H1 (cell line): ENCODE data around the gene OSMR. TPM values are rescaled to one million over a fixed set of nuclear protein-coding genes. Genes with fewer than 3 reads are reported as not detected.

Source experiments
- CTCF ChIA-PET: fragments of 300-600 bp; sonication (Branson Sonifier 250); formaldehyde crosslinking; loops from one replicate; lab custom pipeline; 2021; ENCODE audit not compliant: partially characterized antibody; lab: Charles Lee
- POLR2A ChIA-PET: fragments of 300-600 bp; sonication (Branson Sonifier 250); formaldehyde crosslinking; loops from one replicate; lab custom pipeline; 2021; ENCODE audit warnings: inconsistent platforms; ENCODE audit not compliant: partially characterized antibody; lab: Charles Lee
- DNase-seq, 2 experiments: peaks; one replicate each; pipeline versions ENCODE4 v3.0.0 to v3.0.0-alpha.2; 2010 to 2022; ENCODE audit warnings: low spot score in 2 of 2, low read depth in 1 of 2, mixed read lengths in 1 of 2
- FAIRE-seq: peaks from 2 replicates; lab custom pipeline; 2011; peaks lifted over from hg19 to GRCh38; lab: Jason Lieb, UNC
- H2AFZ ChIP-seq: 2 replicates; pipeline ENCODE4 v1.8.1; 2012; ENCODE audit warnings: low read length, inconsistent platforms
- H2AK5ac ChIP-seq: 2 replicates; pipeline ENCODE4 v1.6.1; 2013; ENCODE audit warnings: low read depth, low read length
- H2BK120ac ChIP-seq: replicated peaks from 2 replicates; pipeline ENCODE3; 2013; ENCODE audit warnings: low read depth, low read length, inconsistent platforms
- H2BK12ac ChIP-seq: 2 replicates; pipeline ENCODE4 v1.6.1; 2013; ENCODE audit warnings: low read depth, low read length
- H2BK15ac ChIP-seq: 2 replicates; pipeline ENCODE4 v1.6.1; 2013; ENCODE audit warnings: low read length
- H2BK20ac ChIP-seq: 2 replicates; pipeline ENCODE4 v1.6.1; 2013; ENCODE audit warnings: low read length
- H2BK5ac ChIP-seq: 2 replicates; pipeline ENCODE4 v1.6.1; 2013; ENCODE audit warnings: low read depth, low read length
- H3K14ac ChIP-seq: 2 replicates; pipeline ENCODE4 v1.6.1; 2013; ENCODE audit warnings: inconsistent platforms; ENCODE audit not compliant: insufficient read length
- H3K18ac ChIP-seq: 2 replicates; pipeline ENCODE4 v1.6.1; 2013; ENCODE audit warnings: low read length; ENCODE audit errors: extremely low read depth
- H3K23ac ChIP-seq: 2 replicates; pipeline ENCODE4 v1.6.1; 2013; ENCODE audit warnings: inconsistent platforms; ENCODE audit not compliant: insufficient read length
- H3K23me2 ChIP-seq: 2 replicates; pipeline ENCODE4 v1.6.1; 2013; ENCODE audit warnings: low read depth, low read length
- H3K27ac ChIP-seq: 2 replicates; pipeline ENCODE4 v1.6.1; 2011; ENCODE audit warnings: low read depth, low read length, inconsistent platforms
- H3K27me3 ChIP-seq, 4 experiments: replicated peaks in 1 of 4; 1 replicate in 1 of 4; 2 replicates in 3 of 4; pipeline versions ENCODE4 v1.6.1 to v1.8.1; 2011 to 2013; ENCODE audit warnings: low read length in 3 of 4, mild to moderate bottlenecking in 3 of 4, inconsistent platforms in 2 of 4, mixed read lengths in 2 of 4, moderate library complexity in 1 of 4; ENCODE audit not compliant: control insufficient read depth in 3 of 4, insufficient read depth in 3 of 4; ENCODE audit errors: extremely low read depth in 1 of 4
- H3K36me3 ChIP-seq, 4 experiments: 2 replicates each; pipeline versions ENCODE4 v1.6.1 to v1.8.1; 2011 to 2013; ENCODE audit warnings: mild to moderate bottlenecking in 4 of 4, low read length in 3 of 4, moderate library complexity in 2 of 4, control low read depth in 1 of 4, inconsistent platforms in 1 of 4; ENCODE audit not compliant: insufficient read depth in 4 of 4, control insufficient read depth in 2 of 4
- H3K4ac ChIP-seq: replicated peaks from 2 replicates; pipeline ENCODE3; 2013; ENCODE audit warnings: low read length, low read depth, mixed read lengths, inconsistent platforms; ENCODE audit not compliant: insufficient read length
- H3K4me1 ChIP-seq, 4 experiments: replicated peaks in 1 of 4; 1 replicate in 1 of 4; 2 replicates in 3 of 4; pipeline versions ENCODE4 v1.6.1 to v1.8.1; 2011 to 2013; ENCODE audit warnings: low read length in 3 of 4, inconsistent platforms in 2 of 4, mixed read lengths in 1 of 4; ENCODE audit not compliant: insufficient read depth in 4 of 4, control insufficient read depth in 3 of 4
- H3K4me2 ChIP-seq, 2 experiments: 2 replicates each; pipeline versions ENCODE4 v1.6.1 to v1.8.1; 2011 to 2013; ENCODE audit warnings: low read depth in 2 of 2, low read length in 2 of 2, control low read depth in 1 of 2, inconsistent platforms in 1 of 2, mild to moderate bottlenecking in 1 of 2; ENCODE audit not compliant: insufficient read depth in 1 of 2
- H3K4me3 ChIP-seq, 4 experiments: fragments of 200-600, 300-600 bp in 1 of 4; sonication (generic), shearing (Covaris generic), sonication (Bioruptor Twin) in 1 of 4; 2 replicates each; pipeline versions ENCODE4 v1.5.1 to v1.8.1; 2011 to 2016; ENCODE audit warnings: low read length in 4 of 4, low read depth in 3 of 4, control low read depth in 2 of 4, inconsistent platforms in 2 of 4, mild to moderate bottlenecking in 2 of 4, mixed read lengths in 1 of 4, moderate library complexity in 1 of 4; ENCODE audit not compliant: insufficient read depth in 2 of 4; ENCODE audit errors: extremely low read depth in 1 of 4
- H3K56ac ChIP-seq: replicated peaks from 2 replicates; pipeline ENCODE3; 2013; ENCODE audit warnings: low read depth, mild to moderate bottlenecking, mixed read lengths, low read length, inconsistent platforms; ENCODE audit not compliant: insufficient read length
- H3K79me1 ChIP-seq: 2 replicates; pipeline ENCODE4 v1.6.1; 2013; ENCODE audit warnings: low read depth, low read length, control low read depth
- H3K79me2 ChIP-seq, 2 experiments: 2 replicates each; pipeline versions ENCODE4 v1.6.1 to v1.8.1; 2012 to 2013; ENCODE audit warnings: low read length in 2 of 2, mild to moderate bottlenecking in 2 of 2, inconsistent platforms in 1 of 2; ENCODE audit not compliant: insufficient read depth in 2 of 2, control insufficient read depth in 1 of 2
- H3K9ac ChIP-seq, 4 experiments: replicated peaks in 1 of 4; 1 replicate in 1 of 4; 2 replicates in 3 of 4; pipeline versions ENCODE4 v1.6.1 to v1.8.1; 2011 to 2013; ENCODE audit warnings: low read depth in 3 of 4, low read length in 3 of 4, control low read depth in 2 of 4, mild to moderate bottlenecking in 2 of 4, moderate library complexity in 2 of 4, inconsistent platforms in 1 of 4; ENCODE audit errors: extremely low read depth in 1 of 4
- H3K9me3 ChIP-seq, 2 experiments: 2 replicates each; pipeline versions ENCODE4 v1.6.1 to v1.8.1; 2012 to 2013; ENCODE audit warnings: mild to moderate bottlenecking in 2 of 2, moderate library complexity in 2 of 2, control low read depth in 1 of 2, inconsistent platforms in 1 of 2, low read depth in 1 of 2, low read length in 1 of 2, mixed read lengths in 1 of 2; ENCODE audit not compliant: insufficient read depth in 2 of 2
- H4K20me1 ChIP-seq, 2 experiments: replicated peaks in 1 of 2; 2 replicates each; pipeline versions ENCODE3 to v1.8.1; 2011 to 2013; ENCODE audit warnings: inconsistent platforms in 2 of 2, low read length in 2 of 2, mild to moderate bottlenecking in 1 of 2; ENCODE audit not compliant: insufficient read depth in 2 of 2, control insufficient read depth in 1 of 2
- H4K5ac ChIP-seq: 2 replicates; pipeline ENCODE4 v1.6.1; 2013; ENCODE audit warnings: low read length, low read depth, mixed read lengths, inconsistent platforms; ENCODE audit not compliant: insufficient read length
- H4K8ac ChIP-seq: 2 replicates; pipeline ENCODE4 v1.8.0; 2013; ENCODE audit warnings: mild to moderate bottlenecking, moderate library complexity, low read length, inconsistent platforms; ENCODE audit not compliant: insufficient read depth; ENCODE audit errors: extremely low read depth
- H4K91ac ChIP-seq: replicated peaks from 2 replicates; pipeline ENCODE3; 2013; ENCODE audit warnings: low read length, mixed read lengths, inconsistent platforms; ENCODE audit not compliant: insufficient read length
- ATF2 ChIP-seq: IDR thresholded peaks from 2 replicates; pipeline ENCODE4 v1.6.1; 2012; ENCODE audit warnings: low read length, inconsistent platforms
- ATF3 ChIP-seq: IDR thresholded peaks from 2 replicates; pipeline ENCODE4 v1.6.1; 2011; ENCODE audit warnings: low read depth, mild to moderate bottlenecking, low read length; ENCODE audit not compliant: insufficient read depth
- CBX8 ChIP-seq: fragments of 300-800, 300-1000 bp; sonication (generic); IDR thresholded peaks from 2 replicates; pipeline ENCODE4 v1.7.1; 2016; ENCODE audit warnings: low read depth, low read length, borderline replicate concordance
- CREB1 ChIP-seq: IDR thresholded peaks from 2 replicates; pipeline ENCODE4 v1.6.1; 2012; ENCODE audit warnings: inconsistent platforms
- FOSL1 ChIP-seq: IDR thresholded peaks from 2 replicates; pipeline ENCODE4 v1.6.1; 2011; ENCODE audit warnings: mild to moderate bottlenecking, low read depth, low read length, moderate library complexity; ENCODE audit not compliant: insufficient read depth
- GABPA ChIP-seq: IDR thresholded peaks from 2 replicates; pipeline ENCODE4 v1.6.1; 2011; ENCODE audit warnings: mild to moderate bottlenecking, low read length, moderate library complexity, borderline replicate concordance; ENCODE audit not compliant: insufficient read depth
- KDM4A ChIP-seq: IDR thresholded peaks from one replicate; pipeline ENCODE4 v1.7.1; 2012; ENCODE audit warnings: low read depth, mild to moderate bottlenecking, moderate library complexity, low read length, inconsistent platforms; ENCODE audit not compliant: severe bottlenecking
- MAX ChIP-seq: IDR thresholded peaks from 2 replicates; pipeline ENCODE4 v1.6.1; 2012; ENCODE audit warnings: inconsistent platforms
- NANOG ChIP-seq: IDR thresholded peaks from 2 replicates; pipeline ENCODE4 v1.6.1; 2011; ENCODE audit warnings: low read length, low read depth, mild to moderate bottlenecking, inconsistent platforms; ENCODE audit not compliant: insufficient read depth, poor library complexity, severe bottlenecking
- SAP30 ChIP-seq: fragments of 300-600 bp; sonication (generic); IDR thresholded peaks from 2 replicates; pipeline ENCODE4 v1.7.1; 2012; ENCODE audit warnings: low read length, moderate library complexity, mild to moderate bottlenecking, inconsistent platforms; ENCODE audit not compliant: insufficient read depth, insufficient replicate concordance
- SP1 ChIP-seq: IDR thresholded peaks from 2 replicates; pipeline ENCODE4 v1.6.1; 2011; ENCODE audit warnings: low read depth, low read length
- SP4 ChIP-seq: IDR thresholded peaks from 2 replicates; pipeline ENCODE4 v1.6.1; 2012; ENCODE audit warnings: low read length, inconsistent platforms
- WGBS, 2 experiments: shearing (Covaris generic) in 1 of 2; methylation state at CpG; one replicate each; pipeline versions ENCODE4 v1.1.6 to v1.1.7; 2013 to 2015; ENCODE audit warnings: low lambda C conversion rate in 2 of 2, mixed read lengths in 2 of 2, inconsistent platforms in 1 of 2, low coverage in 1 of 2, missing lambda C conversion rate in 1 of 2; ENCODE audit not compliant: insufficient replicate concordance in 2 of 2, insufficient coverage in 1 of 2, insufficient read length in 1 of 2; ENCODE audit errors: extremely low coverage in 1 of 2, missing lambda C conversion rate in 1 of 2; 5-methylcytosine and 5-hydroxymethylcytosine counted together
- polyA plus RNA-seq, 7 experiments: library from polyadenylated mRNA; depleted of rRNA in 3 of 7; stranded (reverse) in 5 of 7; unstranded in 2 of 7; fragments of >200 nt in 5 of 7; fragments of 200-250 nt in 2 of 7; gene quantifications; 1 replicate in 5 of 7; 2 replicates in 1 of 7; 4 replicates in 1 of 7; pipeline versions ENCODE4 v1.2.1 to v1.2.3, GENCODE V29; 2011 to 2013; ENCODE audit warnings: missing spikeins in 2 of 7, mixed read lengths in 2 of 7
- total RNA-seq: library from RNA; stranded (reverse); fragmentation: NEBNext Ultra II Directional; extraction: Animal tissue kit (Norgen Biotek cat#: 25700); gene quantifications from 2 replicates; pipeline ENCODE4 v1.2.1, GENCODE V29; 2021

Gene OSMR
- total and polyA plus RNA-seq, 2 of the 8 experiments (the other 6 are each of a cell fraction or from before 2014, with no cell fraction given) = 2.3 to 2.6 TPM

GRCh38 chr5:38824821-38825220 is 21.0 kb upstream of the OSMR start:
- Histone ChIP-seq H4K5ac (no peak overlapping the region), H4K91ac (no peak overlapping the region), H3K9me3 (peaks cover 5 to 11% of the 10 kb centered on the region in 2 experiments; a peak in 3 of 4 replicates), H3K36me3 (no peaks in the 10 kb centered on the region), H2BK120ac (no peak overlapping the region), H2AK5ac (no peak overlapping the region), H3K27me3 (no peaks in the 10 kb centered on the region), H2BK5ac (no peak overlapping the region), H3K9ac (no peak overlapping the region), H3K4ac (no peak overlapping the region), H3K79me1 (no peaks in the 10 kb centered on the region), H3K4me2 (no peak overlapping the region), H3K4me1 (no peaks in the 10 kb centered on the region), H2BK15ac (no peak overlapping the region), H4K20me1 (no peaks in the 10 kb centered on the region), H2BK12ac (no peak overlapping the region), H3K14ac (no peak overlapping the region), H3K23me2 (no peaks in the 10 kb centered on the region), H3K18ac (no peak overlapping the region), H3K56ac (no peak overlapping the region), H4K8ac (no peak overlapping the region), H3K27ac (no peak overlapping the region), H3K4me3 (no peak overlapping the region), H2AFZ (no peak overlapping the region), H2BK20ac (no peak overlapping the region), H3K79me2 (no peaks in the 10 kb centered on the region), H3K23ac (no peak overlapping the region)
- DNase-seq = no peak
- CTCF ChIA-PET = no interaction called here
- POLR2A ChIA-PET = no interaction called here
- WGBS, 2 experiments = 91% methylated on average over 5 of the region's 5 CpGs; no CpG with 5 or more reads in 1 of the 2 experiments
- FAIRE-seq = no peak
- TF ChIP-seq SAP30 = no peak
- TF ChIP-seq ATF2 = no peak
- no peak for TF ChIP-seq GABPA
- no peak for TF ChIP-seq CBX8
- no peak for TF ChIP-seq MAX
- TF ChIP-seq SP4 = no peak
- TF ChIP-seq SP1 = no peak
- no peak for TF ChIP-seq ATF3
- no peak for TF ChIP-seq CREB1
- TF ChIP-seq NANOG = no peak
- TF ChIP-seq KDM4A = no peak
- no peak for TF ChIP-seq FOSL1
